C4-2B (cell line): ENCODE measurements around the gene HIRA.
"Not testable (repeated sequence)": the region's sequence is repeated elsewhere in the genome, so short reads cannot be mapped to it uniquely, and the experiment has no call there.

ENCODE experiments used
- H3K27ac ChIP-seq: fragments of 450-650 bp; 2 replicates; pipeline ENCODE4 v1.5.1; 2017
- ZFX ChIP-seq: fragments of 450-650 bp; IDR thresholded peaks from 2 replicates; pipeline ENCODE4 v1.6.1; 2017
- TF ChIP-seq, protein P1 (sequence below): fragments of 450-650 bp; conservative IDR thresholded peaks from 2 replicates; pipeline ENCODE4 v1.5.1; 2017; ENCODE audit warnings: mild to moderate bottlenecking

The HIRA gene

DNA sequence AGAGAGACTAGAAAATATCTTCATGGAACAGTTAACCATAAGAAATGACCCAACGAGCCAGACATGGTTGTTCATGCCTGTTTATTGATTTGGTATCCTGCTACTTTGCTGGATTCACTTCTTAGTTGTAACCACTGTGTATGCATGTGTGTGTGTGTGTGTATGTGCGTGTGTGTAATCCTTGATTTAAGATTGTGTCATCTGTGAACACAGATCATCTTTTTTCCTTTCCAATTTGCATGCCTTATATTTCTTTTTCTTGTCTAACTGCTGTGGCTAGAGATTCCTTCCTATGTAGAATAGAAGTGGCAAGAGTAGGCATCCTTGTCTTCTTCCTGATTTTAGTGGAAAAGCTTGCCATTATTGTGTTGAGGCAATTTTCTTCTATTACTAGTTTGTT lies 123.7 kb downstream of the HIRA start:
- no peak overlapping the region for H3K27ac ChIP-seq
- TF ChIP-seq, protein P1, sequence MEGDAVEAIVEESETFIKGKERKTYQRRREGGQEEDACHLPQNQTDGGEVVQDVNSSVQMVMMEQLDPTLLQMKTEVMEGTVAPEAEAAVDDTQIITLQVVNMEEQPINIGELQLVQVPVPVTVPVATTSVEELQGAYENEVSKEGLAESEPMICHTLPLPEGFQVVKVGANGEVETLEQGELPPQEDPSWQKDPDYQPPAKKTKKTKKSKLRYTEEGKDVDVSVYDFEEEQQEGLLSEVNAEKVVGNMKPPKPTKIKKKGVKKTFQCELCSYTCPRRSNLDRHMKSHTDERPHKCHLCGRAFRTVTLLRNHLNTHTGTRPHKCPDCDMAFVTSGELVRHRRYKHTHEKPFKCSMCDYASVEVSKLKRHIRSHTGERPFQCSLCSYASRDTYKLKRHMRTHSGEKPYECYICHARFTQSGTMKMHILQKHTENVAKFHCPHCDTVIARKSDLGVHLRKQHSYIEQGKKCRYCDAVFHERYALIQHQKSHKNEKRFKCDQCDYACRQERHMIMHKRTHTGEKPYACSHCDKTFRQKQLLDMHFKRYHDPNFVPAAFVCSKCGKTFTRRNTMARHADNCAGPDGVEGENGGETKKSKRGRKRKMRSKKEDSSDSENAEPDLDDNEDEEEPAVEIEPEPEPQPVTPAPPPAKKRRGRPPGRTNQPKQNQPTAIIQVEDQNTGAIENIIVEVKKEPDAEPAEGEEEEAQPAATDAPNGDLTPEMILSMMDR: no peak
- TF ChIP-seq ZFX: no peak

DNA sequence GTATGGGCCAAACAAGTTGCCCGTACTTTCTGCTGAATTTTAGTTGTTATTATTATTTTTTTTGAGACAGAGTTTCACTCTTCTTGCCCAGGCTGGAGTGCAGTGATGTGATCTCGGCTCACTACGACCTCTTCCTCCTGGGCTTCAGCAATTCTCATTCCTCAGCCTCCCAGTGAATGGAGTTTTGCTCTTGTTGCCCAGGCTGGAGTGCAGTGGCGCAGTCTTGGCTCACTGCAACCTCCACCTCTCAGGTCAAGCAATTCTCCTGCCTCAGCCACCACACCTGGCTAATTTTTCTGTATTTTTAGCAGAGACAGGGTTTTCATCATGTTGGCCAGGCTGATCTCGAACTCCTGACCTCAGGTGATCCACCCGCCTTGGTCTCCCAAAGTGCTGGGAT lies 125.0 kb downstream of the HIRA start:
- H3K27ac ChIP-seq: not testable (repeated sequence)

DNA sequence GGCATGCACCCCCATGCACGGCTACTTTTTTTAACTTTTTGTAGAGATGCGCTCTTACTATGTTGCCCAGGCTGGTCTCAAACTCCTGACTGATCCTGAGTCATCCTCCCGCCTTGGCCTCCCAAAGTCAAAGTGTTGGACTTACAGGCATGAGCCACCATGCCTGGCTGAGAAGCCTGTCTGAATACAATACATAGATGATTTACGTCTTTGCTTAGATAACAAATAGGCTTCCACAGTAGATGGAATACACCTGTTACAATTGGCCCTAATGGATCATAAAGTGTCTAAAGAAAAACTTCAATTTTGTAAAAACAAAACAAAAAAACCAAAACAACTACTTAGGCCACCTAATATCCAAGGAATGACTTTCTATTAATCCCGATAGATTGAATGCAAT lies 127.0 kb downstream of the HIRA start:
- no peak overlapping the region for H3K27ac ChIP-seq
- TF ChIP-seq ZFX: no peak
- TF ChIP-seq, protein P1: no peak

DNA sequence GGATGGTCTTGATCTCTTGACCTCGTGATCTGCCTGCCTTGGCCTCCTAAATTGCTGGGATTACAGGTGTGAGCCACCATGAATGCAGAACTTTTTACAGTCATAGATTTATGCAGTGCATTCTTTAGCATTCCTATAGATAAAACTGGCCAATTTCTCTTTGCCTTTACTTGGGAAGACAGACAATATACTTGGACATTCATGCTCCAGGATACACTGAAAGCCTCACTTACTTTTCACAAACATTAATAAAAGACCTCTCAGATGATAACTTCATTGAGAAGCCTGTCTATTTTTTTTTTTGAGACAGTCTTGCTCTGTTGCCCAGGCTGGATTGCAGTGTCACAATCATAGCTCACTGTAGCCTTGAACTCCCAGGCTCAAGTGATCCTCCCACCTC lies 127.7 kb downstream of the HIRA start:
- TF ChIP-seq, protein P1: no peak
- no peak for TF ChIP-seq ZFX
- no peak overlapping the region for H3K27ac ChIP-seq

DNA sequence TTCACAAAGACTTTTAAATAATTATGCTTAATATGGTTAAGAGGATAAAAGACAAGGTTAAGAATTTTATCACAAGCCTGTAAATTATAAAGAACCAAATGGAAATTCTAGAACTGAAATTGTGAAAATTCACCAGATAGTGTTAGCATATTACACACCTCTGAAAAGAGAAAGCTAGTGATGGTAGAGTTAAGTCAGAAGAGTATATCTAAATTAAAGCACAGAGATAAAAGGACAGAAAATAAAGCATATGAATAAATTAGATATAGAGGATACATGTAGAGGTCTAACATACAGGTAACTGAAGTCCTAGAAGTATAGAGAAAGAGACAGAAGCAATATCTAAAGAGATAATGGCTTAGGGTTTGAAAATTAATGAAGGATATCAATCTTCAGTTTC lies 135.8 kb downstream of the HIRA start:
- TF ChIP-seq, protein P1: no peak
- no peak overlapping the region for H3K27ac ChIP-seq

DNA sequence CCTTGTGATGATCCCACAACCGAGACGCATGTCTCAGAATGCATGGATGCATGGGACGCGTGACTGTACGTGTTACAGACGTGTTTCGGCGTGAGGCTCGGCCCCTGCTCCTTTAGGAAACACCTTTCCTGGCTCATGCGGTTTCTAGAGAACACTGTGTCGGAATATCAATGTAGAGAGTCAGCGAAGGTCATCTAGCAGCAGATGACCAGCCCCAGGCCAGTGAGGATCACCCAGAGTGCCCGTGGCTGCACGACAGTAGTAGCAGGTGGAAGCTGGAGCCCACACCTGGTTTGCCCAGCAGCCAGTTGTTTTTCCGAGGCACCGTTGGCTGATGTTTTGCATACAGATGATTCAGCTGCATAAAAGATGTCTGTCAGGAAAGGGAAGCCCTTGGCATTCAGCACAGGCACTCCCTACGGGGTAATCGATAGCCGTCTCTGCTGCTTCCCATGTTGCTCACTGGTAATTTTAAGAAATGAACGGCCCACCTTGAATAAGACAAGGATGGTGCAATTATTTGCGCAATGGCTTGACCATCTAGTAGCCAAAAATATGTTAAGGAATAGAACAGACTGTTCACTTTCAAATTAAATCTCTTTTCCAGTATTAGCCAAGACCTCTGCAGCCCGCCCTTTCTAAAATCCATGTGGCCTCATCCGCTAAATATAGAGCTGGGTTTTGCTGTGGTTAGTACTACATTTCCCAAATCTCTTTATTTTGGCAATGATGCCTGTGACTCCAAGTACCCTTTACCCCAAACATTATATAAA lies 138.9 kb downstream of the HIRA start:
- no peak for TF ChIP-seq ZFX
- TF ChIP-seq, protein P1: no peak
- H3K27ac ChIP-seq: peak overlapping the region; percentile 69

DNA sequence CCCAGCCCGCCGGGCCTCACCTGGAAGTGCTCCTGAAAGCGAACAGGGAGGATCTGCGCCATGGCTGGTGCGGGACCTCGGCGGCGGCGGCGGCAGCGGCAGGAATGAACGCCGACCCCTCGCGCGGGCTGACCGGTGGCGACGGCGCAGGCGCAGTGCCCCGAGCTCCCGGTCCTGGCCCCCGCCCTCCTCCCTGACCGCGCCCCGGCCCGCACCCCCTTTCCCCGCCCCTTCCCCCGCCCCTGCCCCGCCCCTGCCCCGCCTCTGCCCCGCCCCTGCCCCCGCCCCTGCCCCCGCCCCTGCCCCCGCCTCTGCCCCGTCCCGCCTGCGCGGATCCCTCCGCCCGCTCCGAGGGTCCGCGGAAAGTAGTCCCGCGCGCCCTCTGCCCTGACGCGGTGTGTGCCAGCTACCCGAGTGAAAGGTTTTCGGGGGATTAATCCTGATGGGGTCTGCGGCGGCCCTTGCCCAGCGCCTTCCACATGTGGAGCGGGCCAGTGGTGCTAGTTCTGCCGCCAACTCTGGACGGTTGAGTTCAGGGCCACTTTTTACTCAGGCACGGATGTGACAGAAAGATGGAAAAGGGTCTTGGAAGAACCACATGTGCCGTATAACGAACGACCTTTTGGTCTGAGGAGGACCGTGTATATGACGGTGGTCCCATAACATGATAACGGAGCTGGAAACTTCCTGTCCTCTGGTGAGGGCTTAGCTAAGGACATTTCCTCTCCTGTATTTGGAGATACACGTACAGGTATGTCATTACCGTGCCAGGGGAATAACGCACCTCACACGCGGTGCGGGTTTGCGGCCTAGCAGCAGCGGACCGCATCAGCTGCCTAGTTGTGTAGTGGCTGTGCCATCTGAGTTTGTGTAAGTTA lies 139.7 kb downstream of the HIRA start, which contains the start of gene CLTCL1:
Gene CLTCL1 (minus strand): TSS at position 140 of the 878 bp plus-strand sequence. CDS start 78 bp downstream, at position 62.
- H3K27ac ChIP-seq: peak within 1 kb of the TSS; percentile 69
- TF ChIP-seq, protein P1: no peak
- peak; percentile 58; the same call in 1 of the 2 replicates for TF ChIP-seq ZFX
